Stomach smooth muscle (tissue), 2 donors: ENCODE data around the gene RNU2-63P.
"Not testable (repeated sequence)": the region's sequence is repeated elsewhere in the genome, so short reads cannot be mapped to it uniquely, and the experiment has no call there.

Source experiments
- H3K27ac ChIP-seq: one replicate; pipeline ENCODE4 v1.7.0; 2013; ENCODE audit warnings: mild to moderate bottlenecking, low read length, inconsistent platforms
- H3K27me3 ChIP-seq, 2 donors: one replicate each; pipeline ENCODE4 v1.7.0; 2013; ENCODE audit warnings: low read length in 2 of 2; ENCODE audit not compliant: insufficient read depth in 2 of 2, control insufficient read depth in 1 of 2
- H3K36me3 ChIP-seq, 2 donors: one replicate each; pipeline ENCODE4 v1.7.0; 2013; ENCODE audit warnings: low read length in 2 of 2; ENCODE audit not compliant: control insufficient read depth in 2 of 2, insufficient read depth in 2 of 2
- H3K4me1 ChIP-seq: one replicate; pipeline ENCODE4 v1.7.0; 2013; ENCODE audit warnings: low read length; ENCODE audit not compliant: control insufficient read depth, insufficient read depth
- H3K4me3 ChIP-seq, 2 donors: one replicate each; pipeline ENCODE4 v1.7.0; 2013; ENCODE audit warnings: low read length in 2 of 2
- H3K9ac ChIP-seq, 2 donors: one replicate each; pipeline ENCODE4 v1.7.0; 2013; ENCODE audit warnings: low read length in 2 of 2, mild to moderate bottlenecking in 1 of 2
- H3K9me3 ChIP-seq, 2 donors: one replicate each; pipeline ENCODE4 v1.7.0; 2013; ENCODE audit warnings: low read length in 2 of 2; ENCODE audit not compliant: control insufficient read depth in 2 of 2
- donor health status: healthy.
- donor health status: Pancreatic carcinoma.

Gene RNU2-63P

GRCh38 chr2:87972385-87972784 is 44.0 kb downstream of the RNU2-63P start:
- not testable (repeated sequence) for H3K4me1 ChIP-seq, H3K9ac ChIP-seq, H3K36me3 ChIP-seq, H3K27me3 ChIP-seq, H3K27ac ChIP-seq, H3K9me3 ChIP-seq, H3K4me3 ChIP-seq
